ENCODE data around the gene IGSF21.
"Not testable (repeated sequence)": the region's sequence is repeated elsewhere in the genome, so short reads cannot be mapped to it uniquely, and the experiment has no call there.

Gene IGSF21

GRCh38 chr1:18147672-18148071 is 40.1 kb downstream of the IGSF21 start:
- DNase-seq = no peak

- DNase-seq = no peak
Observed at GRCh38 chr1:18148461-18148860, 40.9 kb downstream of the IGSF21 start.

- DNase-seq = peak in 1 of 2 experiments; percentile 34
Observed at GRCh38 chr1:18149027-18149641, 41.5 kb downstream of the IGSF21 start.

GRCh38 chr1:18151436-18152122 is 44.0 kb downstream of the IGSF21 start:
- DNase-seq = no peak

DNA sequence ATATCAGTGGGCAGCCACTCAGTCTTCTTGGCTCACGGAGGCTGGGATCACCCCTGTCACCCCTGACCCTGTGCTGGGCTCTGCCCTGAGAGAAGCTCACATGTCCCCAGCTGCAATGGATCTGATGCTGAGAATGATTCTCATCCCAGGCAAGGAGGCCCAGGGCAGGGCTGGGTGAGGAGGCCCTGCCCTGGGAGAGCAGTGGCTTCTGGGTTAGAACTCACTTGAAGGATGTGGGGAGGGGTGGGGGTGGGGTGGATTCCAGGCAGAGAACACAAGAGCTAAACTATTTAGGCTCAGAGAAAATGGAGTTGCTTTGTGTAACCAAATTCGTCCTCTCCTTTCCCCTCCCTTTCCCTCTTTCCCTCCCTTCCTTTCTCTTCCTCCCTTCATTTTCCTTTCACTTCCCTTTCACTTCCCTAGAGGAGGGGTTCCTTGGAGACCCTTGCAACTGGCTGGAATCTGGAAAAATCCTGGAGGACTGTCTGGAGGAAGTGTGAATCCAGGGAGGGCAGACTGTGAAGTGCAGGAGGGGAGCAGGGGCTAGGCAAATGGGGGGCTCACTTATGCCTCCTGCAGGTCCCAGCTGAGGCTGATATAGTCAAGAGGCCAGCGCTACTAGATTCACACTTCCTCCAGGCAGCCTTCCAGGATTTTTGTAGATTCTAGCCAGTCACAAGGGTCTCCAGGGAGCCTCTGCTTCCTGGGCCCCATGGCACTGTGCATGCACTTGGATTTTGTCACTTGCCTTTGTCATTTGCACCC is 47.0 kb downstream of the IGSF21 start:
- DNase-seq = no peak

- DNase-seq = peak; percentile 16 to 64
Observed at GRCh38 chr1:18155881-18156385, 48.3 kb downstream of the IGSF21 start.

DNA sequence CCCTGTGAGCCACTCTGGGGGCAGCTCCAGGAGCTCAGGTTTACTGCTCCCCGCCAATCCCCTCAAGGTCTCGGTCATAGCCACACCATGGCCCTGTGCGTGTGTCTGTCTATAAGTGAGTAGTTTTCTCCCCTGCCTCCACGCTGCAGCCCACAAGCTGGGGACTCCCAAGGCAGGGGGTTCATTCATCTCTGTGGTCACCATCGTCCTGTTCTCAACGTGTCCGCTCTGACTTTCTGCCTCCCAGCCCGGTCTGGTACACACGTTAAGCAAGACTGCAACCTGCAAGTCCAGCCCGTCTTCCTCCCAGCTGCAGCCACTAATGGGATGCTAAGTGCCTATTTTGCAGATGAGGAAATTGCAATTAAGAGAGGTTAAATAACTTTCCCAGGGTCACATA is 49.8 kb downstream of the IGSF21 start:
- no peak for DNase-seq

GRCh38 chr1:18157968-18158367 is 50.4 kb downstream of the IGSF21 start:
- no peak for DNase-seq

- no peak for DNase-seq
Observed at GRCh38 chr1:18158714-18159113, 51.1 kb downstream of the IGSF21 start.

DNA sequence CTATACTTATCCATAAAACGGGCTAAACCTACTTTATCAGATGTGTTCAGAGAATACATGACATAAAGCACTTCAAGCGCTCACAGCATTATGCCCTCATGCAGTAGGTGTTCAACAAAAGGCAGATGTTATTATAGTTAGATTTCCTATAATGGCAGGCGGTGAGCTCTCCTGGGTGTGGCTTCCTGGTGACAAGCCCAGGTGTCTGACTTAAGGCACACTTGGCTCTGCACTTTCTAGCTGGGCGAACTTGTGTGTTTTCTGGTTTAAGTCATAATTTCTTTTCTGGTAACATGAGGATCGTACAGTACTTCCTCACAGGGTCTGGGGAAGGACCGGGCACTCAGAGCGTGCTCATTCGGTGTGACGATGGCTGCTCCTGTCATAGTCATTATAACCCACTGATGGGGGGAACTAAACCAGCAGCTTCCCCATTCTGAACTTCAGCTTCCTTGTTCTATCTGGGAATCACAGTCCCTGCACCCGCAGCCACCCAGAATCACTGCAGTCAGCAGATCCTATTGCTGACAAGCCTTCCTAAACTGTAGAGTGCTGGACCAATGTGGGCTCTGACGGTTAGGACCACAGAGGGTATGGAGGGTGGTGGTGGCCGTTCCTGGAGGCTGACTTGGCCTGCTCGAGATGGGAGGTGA is 52.8 kb downstream of the IGSF21 start:
- no peak for DNase-seq

- DNase-seq = no peak
Observed at GRCh38 chr1:18161690-18162089, 54.1 kb downstream of the IGSF21 start.

GRCh38 chr1:18165640-18166039 is 58.0 kb downstream of the IGSF21 start:
- not testable (repeated sequence) for DNase-seq

- no peak for DNase-seq
Observed at GRCh38 chr1:18166341-18166740, 58.7 kb downstream of the IGSF21 start.

DNA sequence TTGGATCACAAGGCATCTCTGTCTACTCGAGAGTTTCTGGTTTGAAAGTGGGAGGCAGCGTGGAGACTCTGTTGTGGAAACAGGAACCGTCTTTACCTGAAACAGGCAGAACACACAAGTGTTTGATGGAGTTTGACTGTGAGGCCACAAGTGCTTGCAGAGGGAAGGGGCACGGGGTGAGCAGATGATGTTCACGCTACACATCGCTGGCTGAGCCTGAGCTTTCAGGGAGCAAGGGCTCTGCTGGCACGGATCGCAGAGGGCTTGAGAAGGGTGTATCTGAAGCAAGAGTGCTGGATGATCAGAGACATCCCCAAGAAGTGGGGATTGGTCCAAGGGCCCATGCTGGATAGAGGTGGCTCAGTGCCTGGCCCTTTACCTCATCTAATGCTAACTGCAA is 59.3 kb downstream of the IGSF21 start:
- no peak for DNase-seq

GRCh38 chr1:18170444-18170843 is 62.8 kb downstream of the IGSF21 start:
- DNase-seq = no peak

- DNase-seq = no peak
Observed at GRCh38 chr1:18174037-18174436, 66.4 kb downstream of the IGSF21 start.

GRCh38 chr1:18175051-18175450 is 67.5 kb downstream of the IGSF21 start:
- no peak for DNase-seq

GRCh38 chr1:18175530-18176377 is 68.2 kb downstream of the IGSF21 start:
- no peak for DNase-seq

DNA sequence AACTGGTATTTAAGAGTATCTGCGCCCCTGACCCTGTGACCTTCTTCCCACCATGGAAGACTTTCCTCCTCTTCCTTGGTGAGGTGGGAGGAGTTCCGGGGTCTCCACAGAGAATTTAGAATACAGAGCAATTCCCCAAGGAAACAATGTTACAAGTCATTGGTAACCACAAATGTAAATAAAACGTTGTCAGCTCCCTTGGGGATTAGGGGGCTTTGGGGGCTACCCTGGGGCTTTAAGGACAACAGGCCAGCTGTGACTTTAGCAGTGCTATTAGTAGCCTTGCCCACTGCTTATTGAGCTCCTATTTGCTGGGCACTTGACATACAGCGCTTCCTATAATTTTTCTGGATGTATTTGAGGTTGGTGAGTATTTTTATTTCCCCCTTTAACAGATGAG is 69.0 kb downstream of the IGSF21 start:
- no peak for DNase-seq

DNA sequence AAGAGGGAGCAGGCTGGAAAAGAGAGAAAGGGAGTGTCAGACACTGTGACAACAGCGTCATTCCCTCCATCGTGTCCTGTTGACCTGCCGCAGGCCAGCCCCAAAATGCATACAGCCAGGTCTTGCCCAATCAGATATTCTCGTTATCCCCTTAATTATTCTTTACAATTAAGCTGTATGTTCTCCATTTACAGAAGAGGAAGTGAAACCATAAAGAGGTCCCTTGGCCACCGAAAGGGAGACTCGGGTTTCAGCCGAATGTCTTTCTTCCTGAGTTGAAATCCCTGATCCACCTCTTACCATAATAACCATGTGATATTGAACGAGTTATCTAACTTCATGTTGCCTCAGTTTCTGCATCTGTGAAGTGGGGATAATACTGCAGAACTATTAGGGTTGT is 70.5 kb downstream of the IGSF21 start:
- no peak for DNase-seq

GRCh38 chr1:18179009-18179408 is 71.4 kb downstream of the IGSF21 start:
- DNase-seq = no peak

- no peak for DNase-seq
Observed at GRCh38 chr1:18182398-18183160, 75.0 kb downstream of the IGSF21 start.
